Mesenchymal stem cell (in vitro differentiated cells and primary cell): ENCODE measurements around the gene APBA1.
A peak's percentile ranks its signal among the peaks of the same experiment; 100 is the strongest.

Experiments used
- DNase-seq: peaks from one replicate; pipeline ENCODE4 v3.0.0-alpha.2; 2013
- H2AFZ ChIP-seq: one replicate; pipeline ENCODE4 v1.6.1; 2013; ENCODE audit warnings: low read depth, mild to moderate bottlenecking, control low read depth, inconsistent platforms, low read length, moderate library complexity
- H2AK5ac ChIP-seq: 2 replicates; pipeline ENCODE4 v1.6.1; 2013; ENCODE audit warnings: low read length, moderate library complexity, mild to moderate bottlenecking, inconsistent platforms; ENCODE audit not compliant: severe bottlenecking
- H2BK120ac ChIP-seq: one replicate; pipeline ENCODE4 v1.6.1; 2013; ENCODE audit warnings: low read depth, mild to moderate bottlenecking, inconsistent platforms, low read length, moderate library complexity
- H2BK12ac ChIP-seq, 2 experiments: one replicate each; pipeline ENCODE4 v1.6.1; 2013; ENCODE audit warnings: inconsistent platforms in 2 of 2, low read length in 2 of 2, mild to moderate bottlenecking in 2 of 2, moderate library complexity in 2 of 2, control low read depth in 1 of 2
- H2BK15ac ChIP-seq: one replicate; pipeline ENCODE4 v1.6.1; 2013; ENCODE audit warnings: mild to moderate bottlenecking, low read depth, inconsistent platforms; ENCODE audit not compliant: poor library complexity, severe bottlenecking
- H2BK5ac ChIP-seq: 2 replicates; pipeline ENCODE4 v1.6.1; 2013; ENCODE audit warnings: low read depth, mild to moderate bottlenecking, low read length, control low read depth, inconsistent platforms; ENCODE audit not compliant: poor library complexity, severe bottlenecking
- H3K14ac ChIP-seq, 2 experiments: one replicate each; pipeline ENCODE4 v1.6.1; 2013; ENCODE audit warnings: inconsistent platforms in 2 of 2, low read length in 2 of 2, control low read depth in 1 of 2, mild to moderate bottlenecking in 1 of 2, moderate library complexity in 1 of 2
- H3K18ac ChIP-seq, 2 experiments: one replicate each; pipeline ENCODE4 v1.6.1; 2013; ENCODE audit warnings: inconsistent platforms in 2 of 2, low read length in 2 of 2, control low read depth in 1 of 2, low read depth in 1 of 2, mild to moderate bottlenecking in 1 of 2
- H3K23ac ChIP-seq, 2 experiments: one replicate each; pipeline ENCODE4 v1.6.1; 2013; ENCODE audit warnings: inconsistent platforms in 2 of 2, low read length in 2 of 2, mild to moderate bottlenecking in 2 of 2, moderate library complexity in 2 of 2, control low read depth in 1 of 2
- H3K27ac ChIP-seq: 2 replicates; pipeline ENCODE4 v1.5.1; 2013; ENCODE audit warnings: mild to moderate bottlenecking, moderate library complexity, low read length, control low read depth, inconsistent platforms; ENCODE audit not compliant: poor library complexity, severe bottlenecking
- H3K27me3 ChIP-seq, 2 experiments: 2 replicates each; pipeline versions ENCODE4 v1.6.1 to v1.7.0; 2013; ENCODE audit warnings: low read length in 2 of 2, mild to moderate bottlenecking in 2 of 2, moderate library complexity in 2 of 2, control low read depth in 1 of 2, inconsistent platforms in 1 of 2; ENCODE audit not compliant: control insufficient read depth in 1 of 2, insufficient read depth in 1 of 2
- H3K36me3 ChIP-seq, 2 experiments: 2 replicates each; pipeline versions ENCODE4 v1.6.1 to v1.7.0; 2013; ENCODE audit warnings: low read length in 2 of 2, control low read depth in 1 of 2, inconsistent platforms in 1 of 2, low read depth in 1 of 2, mild to moderate bottlenecking in 1 of 2; ENCODE audit not compliant: insufficient read depth in 2 of 2, control insufficient read depth in 1 of 2
- H3K4ac ChIP-seq, 2 experiments: one replicate each; pipeline ENCODE4 v1.6.1; 2013; ENCODE audit warnings: inconsistent platforms in 2 of 2, low read length in 2 of 2, mild to moderate bottlenecking in 2 of 2, moderate library complexity in 2 of 2, control low read depth in 1 of 2, low read depth in 1 of 2
- H3K4me1 ChIP-seq: 2 replicates; pipeline ENCODE4 v1.6.1; 2013; ENCODE audit warnings: low read depth, low read length, control low read depth; ENCODE audit not compliant: control insufficient read depth, insufficient read depth
- H3K4me2 ChIP-seq: 2 replicates; pipeline ENCODE4 v1.6.1; 2013; ENCODE audit warnings: low read length, mild to moderate bottlenecking, inconsistent platforms; ENCODE audit not compliant: poor library complexity, severe bottlenecking
- H3K4me3 ChIP-seq, 2 experiments: 2 replicates each; pipeline versions ENCODE4 v1.5.1 to v1.7.0; 2013; ENCODE audit warnings: low read length in 2 of 2, mild to moderate bottlenecking in 2 of 2, control low read depth in 1 of 2, low read depth in 1 of 2; ENCODE audit not compliant: insufficient read depth in 1 of 2
- H3K79me1 ChIP-seq: replicated peaks from 2 replicates; pipeline ENCODE4 v1.6.1; 2013; ENCODE audit warnings: mild to moderate bottlenecking, control low read depth, low read length, inconsistent platforms; ENCODE audit not compliant: poor library complexity, severe bottlenecking
- H3K9ac ChIP-seq: 2 replicates; pipeline ENCODE4 v1.7.0; 2013; ENCODE audit warnings: mild to moderate bottlenecking, low read length, moderate library complexity
- H3K9me3 ChIP-seq: 2 replicates; pipeline ENCODE4 v1.7.0; 2013; ENCODE audit warnings: mild to moderate bottlenecking, low read length; ENCODE audit not compliant: control insufficient read depth
- H4K8ac ChIP-seq: one replicate; pipeline ENCODE4 v1.6.1; 2013; ENCODE audit warnings: inconsistent platforms, mild to moderate bottlenecking, low read length, moderate library complexity
- H4K91ac ChIP-seq: one replicate; pipeline ENCODE4 v1.6.1; 2013; ENCODE audit warnings: mild to moderate bottlenecking, low read length, inconsistent platforms
- WGBS: methylation state at CpG from one replicate; pipeline ENCODE4 v1.1.7; 2013; ENCODE audit warnings: mixed read lengths; 5-methylcytosine and 5-hydroxymethylcytosine counted together

APBA1 gene

DNA sequence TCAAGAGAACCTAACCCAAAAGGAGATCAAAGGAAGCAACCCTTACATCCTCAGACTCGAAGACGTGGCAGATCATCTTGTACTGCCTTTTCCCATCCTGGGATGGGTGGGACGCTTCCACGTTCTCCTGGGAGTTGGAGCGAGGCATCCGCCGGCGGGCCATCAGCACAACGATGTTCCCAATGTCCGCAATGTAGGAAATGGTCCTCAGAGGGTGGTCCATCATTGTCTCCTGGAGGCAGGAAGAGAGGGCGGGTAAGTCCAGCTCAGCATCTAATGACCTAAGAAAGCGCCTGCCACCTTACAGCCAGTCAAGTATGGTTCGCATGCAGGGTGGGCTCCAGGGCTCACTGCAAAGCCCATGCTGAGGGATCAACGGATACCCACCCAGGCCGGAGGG is 216.0 kb downstream of the APBA1 start:
- Histone ChIP-seq H3K23ac (no peak overlapping the region), H3K27ac (no peak overlapping the region), H2AFZ (no peak overlapping the region), H3K4me1 (peaks cover 12% of the 10 kb centered on the region), H3K18ac (no peak overlapping the region), H2BK15ac (no peak overlapping the region), H4K91ac (no peak overlapping the region), H3K79me1 (no peaks in the 10 kb centered on the region), H4K8ac (no peak overlapping the region), H2AK5ac (no peak overlapping the region), H2BK120ac (no peak overlapping the region), H3K4me3 (no peak overlapping the region), H3K27me3 (peaks cover 0 to 16% of the 10 kb centered on the region in 2 experiments), H3K36me3 (peaks cover 18 to 24% of the 10 kb centered on the region in 2 experiments), H3K4me2 (no peak overlapping the region), H2BK12ac (no peak overlapping the region), H3K14ac (no peak overlapping the region), H2BK5ac (no peak overlapping the region), H3K9me3 (no peaks in the 10 kb centered on the region), H3K4ac (no peak overlapping the region), H3K9ac (no peak overlapping the region)
- WGBS: 97% methylated on average over 15 of the region's 15 CpGs
- no peak for DNase-seq

GRCh38 chr9:69455311-69455710 is 216.9 kb downstream of the APBA1 start:
- H3K4me3 ChIP-seq: no peak overlapping the region
- no peak overlapping the region for H2BK12ac ChIP-seq
- H3K4me2 ChIP-seq: no peak overlapping the region
- no peak overlapping the region for H3K14ac ChIP-seq
- no peak overlapping the region for H2BK120ac ChIP-seq
- no peak overlapping the region for H2BK15ac ChIP-seq
- no peak overlapping the region for H2AK5ac ChIP-seq
- 96% methylated on average over 2 of the region's 2 CpGs for WGBS
- H2BK5ac ChIP-seq: no peak overlapping the region
- no peak overlapping the region for H3K9ac ChIP-seq
- peaks cover 22 to 24% of the 10 kb centered on the region in 2 experiments for H3K36me3 ChIP-seq
- no peak overlapping the region for H3K23ac ChIP-seq
- H3K27ac ChIP-seq: no peak overlapping the region
- no peak overlapping the region for H4K8ac ChIP-seq
- H3K4me1 ChIP-seq: peaks cover 12% of the 10 kb centered on the region
- H3K4ac ChIP-seq: no peak overlapping the region
- no peak overlapping the region for H2AFZ ChIP-seq
- no peak overlapping the region for H4K91ac ChIP-seq
- peak; percentile 6 for DNase-seq
- H3K79me1 ChIP-seq: no peaks in the 10 kb centered on the region
- H3K9me3 ChIP-seq: no peaks in the 10 kb centered on the region
- H3K18ac ChIP-seq: no peak overlapping the region
- H3K27me3 ChIP-seq: peaks cover 0 to 19% of the 10 kb centered on the region in 2 experiments

DNA sequence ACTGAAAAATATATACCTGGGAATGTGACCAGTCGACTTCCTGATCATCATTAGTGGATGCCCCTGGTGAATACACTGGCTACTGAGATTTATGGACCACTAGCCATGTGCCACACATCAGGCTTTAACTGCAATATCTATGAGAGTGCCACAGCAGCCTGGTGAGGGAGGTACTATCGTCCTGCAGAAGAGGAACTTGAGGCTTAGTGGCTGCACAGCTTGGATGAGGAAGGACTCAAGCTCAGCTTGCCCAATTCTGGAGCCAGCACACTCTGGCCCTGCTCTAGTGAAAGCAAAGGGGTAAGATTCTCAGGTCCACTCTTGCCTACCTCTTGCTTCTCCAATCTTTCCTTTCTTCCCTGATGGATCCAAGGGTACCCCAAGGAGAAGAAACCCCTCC is 217.8 kb downstream of the APBA1 start:
- H4K8ac ChIP-seq: no peak overlapping the region
- H3K4me3 ChIP-seq: no peak overlapping the region
- H2BK5ac ChIP-seq: no peak overlapping the region
- no peak overlapping the region for H3K18ac ChIP-seq
- H2AK5ac ChIP-seq: peak overlapping the region; percentile 35
- no peak overlapping the region for H4K91ac ChIP-seq
- no peak overlapping the region for H3K23ac ChIP-seq
- H3K14ac ChIP-seq: no peak overlapping the region
- H3K27ac ChIP-seq: no peak overlapping the region
- H2AFZ ChIP-seq: no peak overlapping the region
- no peaks in the 10 kb centered on the region for H3K79me1 ChIP-seq
- no peak overlapping the region for H3K4me2 ChIP-seq
- peaks cover 0 to 19% of the 10 kb centered on the region in 2 experiments for H3K27me3 ChIP-seq
- peaks cover 12% of the 10 kb centered on the region for H3K4me1 ChIP-seq
- H3K9me3 ChIP-seq: no peaks in the 10 kb centered on the region
- H2BK120ac ChIP-seq: no peak overlapping the region
- DNase-seq: no peak
- peaks cover 24% of the 10 kb centered on the region in 2 experiments for H3K36me3 ChIP-seq
- no peak overlapping the region for H2BK15ac ChIP-seq
- H3K4ac ChIP-seq: no peak overlapping the region
- 88% methylated on average over 2 of the region's 2 CpGs for WGBS
- no peak overlapping the region for H3K9ac ChIP-seq
- no peak overlapping the region for H2BK12ac ChIP-seq

DNA sequence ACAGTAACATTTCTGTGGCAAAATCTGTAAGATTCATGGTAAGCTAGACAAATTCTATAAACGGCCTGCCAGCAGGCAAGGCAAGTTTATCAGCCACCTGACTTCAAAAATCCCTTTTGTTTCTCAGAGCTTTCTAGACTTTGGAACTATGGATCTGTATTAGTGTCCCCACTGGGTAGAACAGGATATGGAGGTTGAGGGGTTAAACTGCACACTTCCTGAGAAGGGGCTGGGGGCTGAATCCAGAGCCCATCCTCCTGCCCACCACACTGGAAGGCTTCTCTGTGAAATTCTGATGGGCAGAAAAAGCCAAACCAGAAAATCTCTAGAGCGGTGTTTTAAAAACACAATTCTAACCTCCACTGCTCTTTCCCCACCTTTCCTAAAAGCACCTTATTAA is 218.4 kb downstream of the APBA1 start:
- Histone ChIP-seq H2BK12ac (no peak overlapping the region), H3K36me3 (peaks cover 24 to 30% of the 10 kb centered on the region in 2 experiments), H3K4me2 (no peak overlapping the region), H3K23ac (no peak overlapping the region), H3K18ac (no peak overlapping the region), H3K27ac (no peak overlapping the region), H3K4ac (no peak overlapping the region), H2BK120ac (no peak overlapping the region), H3K9me3 (no peaks in the 10 kb centered on the region), H2BK15ac (no peak overlapping the region), H3K27me3 (peaks cover 0 to 19% of the 10 kb centered on the region in 2 experiments), H4K8ac (no peak overlapping the region), H2AK5ac (peak overlapping the region; percentile 38), H4K91ac (no peak overlapping the region), H3K14ac (no peak overlapping the region), H3K9ac (no peak overlapping the region), H3K4me1 (peaks cover 12% of the 10 kb centered on the region), H3K4me3 (no peak overlapping the region), H2AFZ (no peak overlapping the region), H3K79me1 (no peaks in the 10 kb centered on the region), H2BK5ac (no peak overlapping the region)
- 63% methylated on average over 1 of the region's 2 CpGs for WGBS
- DNase-seq: no peak
